HG03457 (cell line): ENCODE results near the gene ZMYND19.
"Not testable (repeated sequence)": the region's sequence is repeated elsewhere in the genome, so short reads cannot be mapped to it uniquely, and the experiment has no call there.

Experiments
- ATAC-seq: cut with Tn5 transposase; IDR thresholded peaks from one replicate; pipeline ENCODE4 v1.9.1; 2021; ENCODE audit warnings: moderate number of reproducible peaks; ENCODE audit not compliant: unreplicated experiment

The ZMYND19 gene

GRCh38 chr9:137590469-137591383, at the start of gene ZMYND19:
Gene ZMYND19 (minus strand): TSS chr9:137590512. CDS start chr9:137590263, 249 bp downstream.
- ATAC-seq, result peak; percentile 70

GRCh38 chr9:137639303-137640051, 49.2 kb upstream of the ZMYND19 start:
- no peak for ATAC-seq

GRCh38 chr9:137638680-137639079, 48.4 kb upstream of the ZMYND19 start:
- no peak for ATAC-seq

GRCh38 chr9:137634016-137634415, 43.7 kb upstream of the ZMYND19 start:
- ATAC-seq, result no peak

GRCh38 chr9:137632230-137633161, 42.2 kb upstream of the ZMYND19 start:
- no peak for ATAC-seq

GRCh38 chr9:137631345-137632229, 41.3 kb upstream of the ZMYND19 start:
- ATAC-seq, result no peak

GRCh38 chr9:137630679-137631078, 40.4 kb upstream of the ZMYND19 start:
- no peak for ATAC-seq

GRCh38 chr9:137630126-137630525, 39.8 kb upstream of the ZMYND19 start:
- no peak for ATAC-seq

- not testable (repeated sequence) for ATAC-seq
Measured at GRCh38 chr9:137627406-137627805, 37.1 kb upstream of the ZMYND19 start.

- ATAC-seq, result no peak
Measured at GRCh38 chr9:137626464-137626863, 36.2 kb upstream of the ZMYND19 start.

- ATAC-seq, result not testable (repeated sequence)
Measured at GRCh38 chr9:137622211-137622610, 31.9 kb upstream of the ZMYND19 start.

- ATAC-seq, result no peak
Measured at GRCh38 chr9:137621131-137621757, 30.9 kb upstream of the ZMYND19 start.

- no peak for ATAC-seq
Measured at GRCh38 chr9:137620581-137620980, 30.3 kb upstream of the ZMYND19 start.

- ATAC-seq, result no peak
Measured at GRCh38 chr9:137620048-137620405, 29.7 kb upstream of the ZMYND19 start.

- peak; percentile 9 for ATAC-seq
Measured at GRCh38 chr9:137619240-137620047, 29.1 kb upstream of the ZMYND19 start.

GRCh38 chr9:137618105-137619067, 28.1 kb upstream of the ZMYND19 start, which contains the start of gene EHMT1:
Gene EHMT1 (plus strand): TSS chr9:137619005. CDS start chr9:137619029, 24 bp downstream.
- peak; percentile 42 for ATAC-seq

- no peak for ATAC-seq
Measured at GRCh38 chr9:137615387-137615871, 25.1 kb upstream of the ZMYND19 start.
